DOHH2 (cell line): ENCODE measurements around the gene CTPS1.

Experiments used
- H3F3A ChIP-seq: fragments of 200-600 bp; sonication (generic), shearing (Covaris generic); 2 replicates; pipeline ENCODE4 v1.6.0; 2016; ENCODE audit warnings: antibody characterized with exemption, mild to moderate bottlenecking; ENCODE audit not compliant: control insufficient read depth, insufficient read depth
- H3K27ac ChIP-seq: fragments of 200-600 bp; sonication (generic); 2 replicates; pipeline ENCODE4 v1.5.1; 2014; ENCODE audit warnings: low read depth, mild to moderate bottlenecking, low read length, moderate library complexity
- H3K27me3 ChIP-seq: fragments of 200-600 bp; sonication (generic); 2 replicates; pipeline ENCODE4 v1.6.1; 2014; ENCODE audit warnings: mild to moderate bottlenecking, low read length, mixed read lengths; ENCODE audit not compliant: control insufficient read depth
- H3K36me3 ChIP-seq: fragments of 200-600 bp; sonication (generic); 2 replicates; pipeline ENCODE4 v1.6.1; 2014; ENCODE audit warnings: mild to moderate bottlenecking, low read length, moderate library complexity, mixed read lengths; ENCODE audit not compliant: control insufficient read depth
- H3K4me1 ChIP-seq: fragments of 200-600 bp; sonication (generic); 2 replicates; pipeline ENCODE4 v1.6.1; 2014; ENCODE audit warnings: mild to moderate bottlenecking, low read length, mixed read lengths; ENCODE audit not compliant: control insufficient read depth
- H3K4me2 ChIP-seq: fragments of 200-600 bp; sonication (generic); 2 replicates; pipeline ENCODE4 v1.6.0; 2014; ENCODE audit warnings: mild to moderate bottlenecking, low read length, moderate library complexity
- H3K4me3 ChIP-seq: fragments of 200-600 bp; sonication (generic); 2 replicates; pipeline ENCODE4 v1.5.1; 2014; ENCODE audit warnings: mild to moderate bottlenecking, low read length, mixed read lengths
- H3K79me2 ChIP-seq: fragments of 200-600 bp; sonication (generic); 2 replicates; pipeline ENCODE4 v1.6.1; 2014; ENCODE audit warnings: mild to moderate bottlenecking, low read length, mixed read lengths; ENCODE audit not compliant: control insufficient read depth
- H3K9me2 ChIP-seq: fragments of 200-600 bp; sonication (generic); replicated peaks from 2 replicates; pipeline ENCODE4 v1.6.1; 2014; ENCODE audit warnings: mild to moderate bottlenecking, low read length, mixed read lengths; ENCODE audit not compliant: control insufficient read depth
- H3K9me3 ChIP-seq: fragments of 200-600 bp; sonication (generic); 2 replicates; pipeline ENCODE4 v1.6.1; 2014; ENCODE audit warnings: antibody characterized with exemption, low read length, mixed read lengths; ENCODE audit not compliant: control insufficient read depth, insufficient read depth
- H4K20me1 ChIP-seq: fragments of 200-600 bp; sonication (generic); 2 replicates; pipeline ENCODE4 v1.6.0; 2014; ENCODE audit warnings: low read depth, mild to moderate bottlenecking, antibody characterized with exemption, low read length, moderate library complexity; ENCODE audit not compliant: control insufficient read depth, insufficient read depth
- EZH2phosphoT487 ChIP-seq: fragments of 200-600 bp; sonication (generic); IDR thresholded peaks from 2 replicates; pipeline ENCODE4 v1.6.1; 2017; ENCODE audit warnings: borderline replicate concordance, mild to moderate bottlenecking, antibody characterized with exemption, low read length, moderate library complexity, mixed read lengths
- TF ChIP-seq, protein P1 (sequence below): fragments of 200-600 bp; sonication (generic); IDR thresholded peaks from one replicate; pipeline ENCODE4 v1.5.1; 2014; ENCODE audit warnings: antibody characterized with exemption, mild to moderate bottlenecking, low read depth, low read length; ENCODE audit not compliant: poor library complexity, severe bottlenecking

CTPS1 gene

DNA sequence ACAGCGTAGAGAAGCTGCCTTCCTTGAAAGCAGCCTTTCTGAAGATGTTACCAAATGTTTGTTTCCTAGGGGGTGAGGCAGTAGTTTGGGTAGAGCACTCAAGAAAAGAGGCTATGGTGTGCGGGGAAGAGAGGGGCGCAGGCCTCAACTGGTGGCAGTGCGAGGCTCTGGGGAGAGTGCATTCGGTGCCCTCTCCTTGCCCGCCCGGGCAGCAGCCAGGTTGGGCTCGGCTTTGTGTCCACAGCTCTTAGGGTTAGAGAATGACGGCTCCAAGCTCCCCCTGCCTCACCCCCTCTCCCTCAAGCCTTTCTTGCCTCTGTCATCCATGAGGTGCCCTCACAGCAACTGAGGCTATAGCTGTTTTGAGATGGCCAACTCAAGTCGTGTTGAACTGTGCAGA, 42.9 kb downstream of the CTPS1 start:
- no peak for TF ChIP-seq EZH2phosphoT487
- TF ChIP-seq, protein P1, sequence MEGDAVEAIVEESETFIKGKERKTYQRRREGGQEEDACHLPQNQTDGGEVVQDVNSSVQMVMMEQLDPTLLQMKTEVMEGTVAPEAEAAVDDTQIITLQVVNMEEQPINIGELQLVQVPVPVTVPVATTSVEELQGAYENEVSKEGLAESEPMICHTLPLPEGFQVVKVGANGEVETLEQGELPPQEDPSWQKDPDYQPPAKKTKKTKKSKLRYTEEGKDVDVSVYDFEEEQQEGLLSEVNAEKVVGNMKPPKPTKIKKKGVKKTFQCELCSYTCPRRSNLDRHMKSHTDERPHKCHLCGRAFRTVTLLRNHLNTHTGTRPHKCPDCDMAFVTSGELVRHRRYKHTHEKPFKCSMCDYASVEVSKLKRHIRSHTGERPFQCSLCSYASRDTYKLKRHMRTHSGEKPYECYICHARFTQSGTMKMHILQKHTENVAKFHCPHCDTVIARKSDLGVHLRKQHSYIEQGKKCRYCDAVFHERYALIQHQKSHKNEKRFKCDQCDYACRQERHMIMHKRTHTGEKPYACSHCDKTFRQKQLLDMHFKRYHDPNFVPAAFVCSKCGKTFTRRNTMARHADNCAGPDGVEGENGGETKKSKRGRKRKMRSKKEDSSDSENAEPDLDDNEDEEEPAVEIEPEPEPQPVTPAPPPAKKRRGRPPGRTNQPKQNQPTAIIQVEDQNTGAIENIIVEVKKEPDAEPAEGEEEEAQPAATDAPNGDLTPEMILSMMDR = no peak
- H3K27me3 ChIP-seq = no peaks in the 10 kb centered on the region
- peaks cover 6% of the 10 kb centered on the region; the same call in 1 of the 2 replicates for H4K20me1 ChIP-seq
- no peak overlapping the region for H3K27ac ChIP-seq
- H3K36me3 ChIP-seq = peaks cover 31% of the 10 kb centered on the region
- peaks cover 8% of the 10 kb centered on the region for H3K4me1 ChIP-seq
- H3F3A ChIP-seq = peaks cover 18% of the 10 kb centered on the region
- H3K9me3 ChIP-seq = no peaks in the 10 kb centered on the region
- no peak overlapping the region for H3K4me2 ChIP-seq
- H3K79me2 ChIP-seq = no peaks in the 10 kb centered on the region
- H3K9me2 ChIP-seq = no peaks in the 10 kb centered on the region
- no peak overlapping the region for H3K4me3 ChIP-seq

DNA sequence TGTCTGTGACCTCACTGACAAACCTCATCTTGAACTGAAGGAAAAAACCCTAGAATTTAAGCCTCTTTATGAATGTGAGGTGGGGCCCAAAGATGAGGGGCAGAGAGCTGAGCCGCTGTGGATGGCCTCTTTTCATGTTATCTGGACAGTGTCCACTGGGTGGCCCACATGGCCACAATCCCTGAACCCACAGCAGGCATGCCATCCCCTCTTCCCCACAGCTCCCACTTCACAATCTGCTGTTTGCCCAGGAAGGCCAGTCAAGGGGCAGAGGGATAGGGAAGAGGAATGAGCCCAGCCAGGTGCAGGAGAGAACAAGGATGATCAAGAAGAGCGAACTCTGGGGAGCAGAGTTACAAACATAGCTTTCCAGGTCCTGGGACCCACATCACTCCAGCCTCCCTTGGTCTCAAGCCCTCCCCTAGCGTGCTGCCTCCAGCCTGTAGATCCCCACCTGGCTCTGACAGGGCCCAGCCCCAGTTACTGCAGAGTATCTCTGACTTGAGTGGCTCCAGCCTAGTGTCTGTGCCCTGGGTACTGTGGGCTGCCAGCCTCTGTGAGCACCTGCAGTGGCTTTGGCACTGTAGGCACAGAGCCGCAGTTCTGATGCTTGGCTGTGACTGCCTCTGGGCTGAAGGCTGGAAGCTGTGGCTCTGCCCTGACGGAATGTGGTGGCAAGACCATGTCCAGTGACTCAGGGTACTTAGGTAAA, 43.9 kb downstream of the CTPS1 start:
- Histone ChIP-seq H3K36me3 (peaks cover 33% of the 10 kb centered on the region), H3K4me1 (peaks cover 8% of the 10 kb centered on the region), H3K27ac (no peak overlapping the region), H3K9me3 (no peaks in the 10 kb centered on the region), H3K4me2 (no peak overlapping the region), H3K9me2 (no peaks in the 10 kb centered on the region), H3K79me2 (no peaks in the 10 kb centered on the region), H3K4me3 (no peak overlapping the region), H3K27me3 (no peaks in the 10 kb centered on the region), H4K20me1 (peaks cover 6% of the 10 kb centered on the region; the same call in 1 of the 2 replicates), H3F3A (peaks cover 18% of the 10 kb centered on the region)
- TF ChIP-seq EZH2phosphoT487 = no peak
- TF ChIP-seq, protein P1 = peak; percentile 11

DNA sequence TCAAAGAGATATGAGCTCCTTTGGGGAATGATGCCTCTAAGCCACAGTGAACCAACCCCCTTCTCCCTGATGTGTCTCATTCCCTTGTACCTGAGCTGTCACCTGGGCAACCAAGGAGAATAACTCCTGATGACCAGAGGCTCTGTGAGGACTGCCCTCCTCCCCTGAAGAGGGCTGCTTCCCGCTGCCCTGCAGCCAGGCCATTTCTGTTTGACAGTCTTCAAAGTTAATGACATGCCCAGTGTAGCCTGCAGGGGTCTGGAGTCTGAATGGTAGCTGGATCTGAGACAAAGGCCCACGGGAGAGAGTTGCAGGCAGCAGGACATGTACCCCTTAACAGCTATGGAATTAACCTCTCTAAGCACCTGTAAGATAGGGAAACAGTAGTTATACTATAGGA, 45.5 kb downstream of the CTPS1 start:
- H4K20me1 ChIP-seq = peaks cover 6% of the 10 kb centered on the region; the same call in 1 of the 2 replicates
- H3F3A ChIP-seq = peaks cover 18% of the 10 kb centered on the region
- no peak overlapping the region for H3K4me2 ChIP-seq
- H3K27ac ChIP-seq = no peak overlapping the region
- no peaks in the 10 kb centered on the region for H3K79me2 ChIP-seq
- H3K9me3 ChIP-seq = no peaks in the 10 kb centered on the region
- H3K36me3 ChIP-seq = peaks cover 38% of the 10 kb centered on the region
- H3K4me3 ChIP-seq = no peak overlapping the region
- no peaks in the 10 kb centered on the region for H3K9me2 ChIP-seq
- no peak for TF ChIP-seq EZH2phosphoT487
- TF ChIP-seq, protein P1 = no peak
- peaks cover 8% of the 10 kb centered on the region for H3K4me1 ChIP-seq
- no peaks in the 10 kb centered on the region for H3K27me3 ChIP-seq
